DOHH2 (cell line): Measurements from ENCODE around the gene CSTB.

Source experiments
- H3F3A ChIP-seq: fragments of 200-600 bp; sonication (generic), shearing (Covaris generic); 2 replicates; pipeline ENCODE4 v1.6.0; 2016; ENCODE audit warnings: antibody characterized with exemption, mild to moderate bottlenecking; ENCODE audit not compliant: control insufficient read depth, insufficient read depth
- H3K27ac ChIP-seq: fragments of 200-600 bp; sonication (generic); 2 replicates; pipeline ENCODE4 v1.5.1; 2014; ENCODE audit warnings: low read depth, mild to moderate bottlenecking, low read length, moderate library complexity
- H3K27me3 ChIP-seq: fragments of 200-600 bp; sonication (generic); 2 replicates; pipeline ENCODE4 v1.6.1; 2014; ENCODE audit warnings: mild to moderate bottlenecking, low read length, mixed read lengths; ENCODE audit not compliant: control insufficient read depth
- H3K36me3 ChIP-seq: fragments of 200-600 bp; sonication (generic); 2 replicates; pipeline ENCODE4 v1.6.1; 2014; ENCODE audit warnings: mild to moderate bottlenecking, low read length, moderate library complexity, mixed read lengths; ENCODE audit not compliant: control insufficient read depth
- H3K4me1 ChIP-seq: fragments of 200-600 bp; sonication (generic); 2 replicates; pipeline ENCODE4 v1.6.1; 2014; ENCODE audit warnings: mild to moderate bottlenecking, low read length, mixed read lengths; ENCODE audit not compliant: control insufficient read depth
- H3K4me2 ChIP-seq: fragments of 200-600 bp; sonication (generic); 2 replicates; pipeline ENCODE4 v1.6.0; 2014; ENCODE audit warnings: mild to moderate bottlenecking, low read length, moderate library complexity
- H3K4me3 ChIP-seq: fragments of 200-600 bp; sonication (generic); 2 replicates; pipeline ENCODE4 v1.5.1; 2014; ENCODE audit warnings: mild to moderate bottlenecking, low read length, mixed read lengths
- H3K79me2 ChIP-seq: fragments of 200-600 bp; sonication (generic); 2 replicates; pipeline ENCODE4 v1.6.1; 2014; ENCODE audit warnings: mild to moderate bottlenecking, low read length, mixed read lengths; ENCODE audit not compliant: control insufficient read depth
- H3K9me2 ChIP-seq: fragments of 200-600 bp; sonication (generic); replicated peaks from 2 replicates; pipeline ENCODE4 v1.6.1; 2014; ENCODE audit warnings: mild to moderate bottlenecking, low read length, mixed read lengths; ENCODE audit not compliant: control insufficient read depth
- H3K9me3 ChIP-seq: fragments of 200-600 bp; sonication (generic); 2 replicates; pipeline ENCODE4 v1.6.1; 2014; ENCODE audit warnings: antibody characterized with exemption, low read length, mixed read lengths; ENCODE audit not compliant: control insufficient read depth, insufficient read depth
- H4K20me1 ChIP-seq: fragments of 200-600 bp; sonication (generic); 2 replicates; pipeline ENCODE4 v1.6.0; 2014; ENCODE audit warnings: low read depth, mild to moderate bottlenecking, antibody characterized with exemption, low read length, moderate library complexity; ENCODE audit not compliant: control insufficient read depth, insufficient read depth
- CTCF ChIP-seq: fragments of 200-600 bp; sonication (generic); IDR thresholded peaks from one replicate; pipeline ENCODE4 v1.5.1; 2014; ENCODE audit warnings: antibody characterized with exemption, mild to moderate bottlenecking, low read depth, low read length; ENCODE audit not compliant: poor library complexity, severe bottlenecking
- EZH2phosphoT487 ChIP-seq: fragments of 200-600 bp; sonication (generic); IDR thresholded peaks from 2 replicates; pipeline ENCODE4 v1.6.1; 2017; ENCODE audit warnings: borderline replicate concordance, mild to moderate bottlenecking, antibody characterized with exemption, low read length, moderate library complexity, mixed read lengths

Gene CSTB

GRCh38 chr21:43758811-43759210 is 17.3 kb downstream of the CSTB start:
- H3K79me2 ChIP-seq: no peaks in the 10 kb centered on the region
- H3K4me2 ChIP-seq: no peak overlapping the region
- H3K4me3 ChIP-seq: no peak overlapping the region
- no peaks in the 10 kb centered on the region for H3K4me1 ChIP-seq
- no peaks in the 10 kb centered on the region for H3F3A ChIP-seq
- no peaks in the 10 kb centered on the region for H3K9me3 ChIP-seq
- no peak for TF ChIP-seq CTCF
- TF ChIP-seq EZH2phosphoT487: no peak
- H3K36me3 ChIP-seq: peaks cover 16% of the 10 kb centered on the region
- no peaks in the 10 kb centered on the region for H3K27me3 ChIP-seq
- H3K9me2 ChIP-seq: no peaks in the 10 kb centered on the region
- no peak overlapping the region for H3K27ac ChIP-seq
- H4K20me1 ChIP-seq: no peaks in the 10 kb centered on the region

- Histone ChIP-seq H3K4me1 (no peaks in the 10 kb centered on the region), H3K27ac (no peak overlapping the region), H3F3A (no peaks in the 10 kb centered on the region), H3K4me3 (no peak overlapping the region), H3K9me3 (no peaks in the 10 kb centered on the region), H3K9me2 (no peaks in the 10 kb centered on the region), H4K20me1 (no peaks in the 10 kb centered on the region), H3K79me2 (no peaks in the 10 kb centered on the region), H3K27me3 (no peaks in the 10 kb centered on the region), H3K36me3 (peaks cover 21% of the 10 kb centered on the region), H3K4me2 (no peak overlapping the region)
- TF ChIP-seq CTCF (no peak), EZH2phosphoT487 (no peak)
Measured at GRCh38 chr21:43758111-43758641, 17.9 kb downstream of the CSTB start.

GRCh38 chr21:43757601-43758000 is 18.5 kb downstream of the CSTB start:
- no peaks in the 10 kb centered on the region for H3K4me1 ChIP-seq
- no peaks in the 10 kb centered on the region for H3K9me2 ChIP-seq
- no peak overlapping the region for H3K27ac ChIP-seq
- TF ChIP-seq CTCF: no peak
- no peaks in the 10 kb centered on the region for H4K20me1 ChIP-seq
- peaks cover 21% of the 10 kb centered on the region for H3K36me3 ChIP-seq
- no peaks in the 10 kb centered on the region for H3K79me2 ChIP-seq
- no peak overlapping the region for H3K4me3 ChIP-seq
- no peaks in the 10 kb centered on the region for H3F3A ChIP-seq
- H3K9me3 ChIP-seq: no peaks in the 10 kb centered on the region
- no peaks in the 10 kb centered on the region for H3K27me3 ChIP-seq
- H3K4me2 ChIP-seq: no peak overlapping the region
